GM21515 (cell line): ENCODE measurements around the gene SLC7A6OS.
A peak's percentile ranks its signal among the peaks of the same experiment; 100 is the strongest.

Experiments used
- ATAC-seq: cut with Tn5 transposase; IDR thresholded peaks from one replicate; pipeline ENCODE4 v1.9.1; 2021; ENCODE audit not compliant: unreplicated experiment

The SLC7A6OS gene

DNA sequence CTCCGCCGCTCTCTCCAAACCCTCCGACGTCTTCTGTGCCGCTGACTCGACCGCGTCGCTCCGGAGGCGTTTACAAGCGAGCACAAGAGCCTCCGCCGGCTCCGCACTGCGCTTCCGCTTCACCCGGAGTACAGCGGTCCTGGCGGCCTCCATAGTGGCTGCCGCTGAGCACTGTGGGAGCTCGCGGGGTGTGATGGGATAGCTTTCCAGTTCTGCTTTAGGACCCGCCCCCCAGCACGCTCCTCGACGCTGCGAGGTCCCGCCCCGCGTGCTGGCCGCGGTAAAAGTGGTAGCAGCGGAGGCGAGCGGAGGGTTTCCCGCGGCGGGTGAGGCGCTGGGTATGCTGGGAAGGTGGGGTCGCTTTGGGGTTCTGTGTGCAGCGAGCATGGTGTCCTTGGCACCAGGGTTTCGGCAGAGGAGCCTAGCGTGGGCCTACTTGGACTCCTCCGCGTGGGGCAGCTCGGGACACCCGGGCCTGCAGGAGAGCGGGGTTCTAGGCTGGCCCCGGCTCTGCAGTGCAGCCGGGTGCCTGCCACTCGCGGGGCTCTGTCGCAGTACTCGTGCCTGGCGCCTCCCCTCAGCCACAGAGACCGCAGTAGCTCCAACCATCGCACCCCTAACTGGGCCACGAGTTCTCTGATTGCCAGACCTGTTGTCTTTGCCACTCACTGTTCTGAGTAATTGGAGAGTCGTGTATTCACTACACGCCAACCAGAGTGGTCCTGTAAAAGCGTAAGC lies at the start of gene SLC7A6OS, which contains the start of gene PRMT7:
Gene SLC7A6OS, minus strand, starts transcription at position 173 of the 738 bp plus-strand sequence. Its CDS starts 20 bp downstream, at position 153.
Gene PRMT7, plus strand, starts transcription at position 246 of the 738 bp plus-strand sequence. CDS start 4,961 bp downstream, outside the sequence.
- peak; percentile 95 for ATAC-seq

DNA sequence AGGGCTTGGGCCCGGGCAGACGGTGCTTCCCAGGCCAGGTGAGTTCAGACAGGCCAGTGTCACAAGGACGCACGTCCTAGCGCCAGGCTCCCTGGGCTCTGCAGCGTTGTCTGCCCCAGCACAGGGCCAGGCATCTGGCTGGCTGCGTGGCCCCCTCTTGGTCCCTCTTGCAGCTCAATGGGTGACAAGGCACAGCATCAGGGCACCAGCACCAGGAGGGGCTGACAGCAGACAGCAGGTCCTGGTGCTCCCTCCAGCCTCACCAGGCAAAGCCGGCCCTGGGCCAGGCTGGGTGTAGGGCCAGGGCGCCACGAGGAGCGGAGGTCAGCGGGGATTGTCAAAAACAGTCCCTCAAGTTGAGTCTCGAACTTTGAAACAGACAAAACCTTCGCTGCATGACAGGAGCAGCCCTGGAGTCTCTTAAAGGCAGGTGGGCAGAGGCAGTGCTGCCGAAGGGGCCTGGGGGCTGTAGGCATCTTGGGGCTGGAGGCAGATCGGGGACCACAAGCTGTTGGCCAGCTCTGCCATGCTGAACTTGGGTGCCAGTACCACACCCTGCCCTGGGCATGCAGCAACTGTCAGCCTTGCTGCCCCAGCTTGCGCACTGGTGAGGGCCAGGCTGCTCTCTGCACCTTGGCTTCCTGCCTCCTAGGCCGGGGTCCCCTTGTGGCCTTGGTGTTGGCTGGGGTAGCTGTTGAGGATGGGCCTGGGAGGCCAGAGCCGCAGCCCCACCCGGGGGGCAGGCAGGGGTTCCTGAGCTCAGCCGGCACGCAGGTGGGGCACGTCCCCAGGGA lies 48.8 kb upstream of the SLC7A6OS start:
- ATAC-seq, result no peak

DNA sequence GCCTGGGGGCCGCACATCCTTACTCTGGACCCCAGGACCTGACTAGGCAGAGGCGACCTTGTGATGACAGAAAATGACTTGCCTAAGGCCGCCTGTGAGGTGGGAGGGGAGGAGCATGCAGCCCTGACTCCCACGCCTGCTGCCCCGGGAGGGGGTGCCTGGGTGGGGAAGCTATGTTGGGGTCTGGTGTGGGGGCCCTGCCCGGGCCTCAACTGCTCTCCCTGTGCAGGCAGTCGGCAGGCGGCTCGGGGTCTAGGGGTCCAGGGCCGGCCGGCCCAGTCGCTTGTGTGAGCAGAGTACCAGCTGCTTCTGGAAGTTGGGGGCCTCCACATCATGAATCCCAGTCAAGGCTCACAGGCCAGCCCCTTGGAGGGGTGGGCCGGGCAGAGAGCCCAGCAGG lies 48.2 kb upstream of the SLC7A6OS start:
- no peak for ATAC-seq

DNA sequence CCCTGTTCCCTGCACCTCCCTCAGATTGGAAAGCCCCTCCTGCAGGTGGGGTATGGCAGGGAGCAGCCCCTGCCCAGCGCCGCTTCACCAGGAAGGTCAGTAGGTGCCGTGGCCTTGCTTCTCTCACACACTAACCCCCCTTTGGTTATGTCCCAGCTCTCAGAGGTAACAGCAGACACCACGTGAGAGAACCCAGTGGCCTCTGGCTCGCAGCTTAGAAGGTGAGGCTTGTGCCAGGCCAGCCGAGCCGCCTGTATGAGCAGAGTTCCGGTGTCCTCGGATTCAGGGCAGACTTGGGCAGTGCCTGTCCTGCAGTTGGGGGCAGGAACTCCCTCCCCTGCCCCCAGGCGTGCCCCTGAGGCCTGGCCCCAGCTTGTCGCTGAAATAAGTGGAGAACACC lies 47.2 kb upstream of the SLC7A6OS start:
- no peak for ATAC-seq

DNA sequence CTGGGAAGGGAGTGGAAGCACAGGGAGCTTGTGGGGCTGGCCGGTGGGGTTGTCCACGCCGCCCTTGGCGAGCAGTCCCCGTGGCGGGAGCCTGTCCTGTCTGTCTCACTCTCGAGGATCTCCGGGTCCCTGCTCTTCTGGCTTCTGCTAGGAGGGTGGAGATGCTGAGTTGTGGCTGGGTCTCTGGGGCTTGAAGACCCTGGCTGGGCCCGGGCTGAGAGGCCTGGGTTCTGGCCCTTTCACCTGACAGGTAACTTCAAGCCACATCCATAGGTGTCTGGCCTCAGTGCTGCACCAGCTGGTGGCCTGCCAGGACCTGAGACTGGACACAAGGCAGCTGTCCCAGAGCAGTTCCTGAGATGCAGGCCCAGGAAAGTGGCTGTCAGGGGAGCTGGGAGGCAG lies 46.8 kb upstream of the SLC7A6OS start:
- ATAC-seq, result no peak

DNA sequence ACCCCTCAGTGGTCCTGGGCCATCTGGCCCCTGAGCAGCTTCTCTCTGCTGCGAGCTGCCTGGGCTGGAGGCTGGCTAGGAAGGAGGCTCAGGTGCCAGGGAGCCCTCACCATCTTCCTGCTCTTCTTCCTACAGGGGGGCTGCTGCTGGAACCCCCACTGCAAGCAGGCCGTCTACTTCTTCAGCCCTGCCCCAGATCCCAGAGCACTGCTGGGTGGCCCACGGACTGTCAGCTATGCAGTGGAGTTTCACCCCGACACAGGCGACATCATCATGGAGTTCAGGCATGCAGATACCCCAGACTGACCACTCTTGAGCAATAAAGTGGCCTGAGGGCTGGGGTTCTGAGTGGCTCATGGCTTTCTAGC lies 46.2 kb upstream of the SLC7A6OS start:
- no peak for ATAC-seq

DNA sequence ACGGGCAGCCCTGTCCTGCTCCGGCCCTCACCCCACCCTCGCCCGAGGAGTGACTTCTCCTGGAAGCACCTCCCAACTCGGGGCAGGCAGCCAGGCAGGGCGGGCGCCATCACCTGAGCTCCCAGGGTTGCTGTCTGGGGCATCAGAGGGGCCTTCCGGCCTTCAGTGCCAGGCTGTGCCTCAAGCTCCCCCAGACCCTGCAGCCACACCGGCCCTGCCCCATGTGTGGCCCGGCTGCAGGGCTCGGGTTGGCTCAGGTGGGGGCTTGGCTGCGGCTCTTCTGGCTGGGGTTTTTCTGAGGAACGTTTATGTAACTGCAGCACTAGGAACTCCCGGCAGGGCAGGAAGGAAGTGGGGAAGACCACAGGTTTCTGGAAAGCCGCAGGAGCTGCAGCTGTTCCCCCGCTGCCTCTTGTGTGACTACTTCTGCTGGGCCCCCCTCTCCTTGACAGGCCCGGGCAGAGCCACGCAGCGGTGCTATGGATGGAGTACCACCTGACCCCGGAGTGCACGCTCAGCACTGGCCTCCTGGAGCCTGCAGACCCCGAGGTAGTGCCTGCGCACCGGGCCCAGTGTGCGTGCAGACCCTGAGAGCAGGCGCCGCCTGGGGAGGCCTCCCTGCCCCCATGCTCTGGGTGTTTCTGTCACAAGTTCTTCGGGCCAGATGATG lies 45.6 kb upstream of the SLC7A6OS start:
- peak; percentile 81 for ATAC-seq

DNA sequence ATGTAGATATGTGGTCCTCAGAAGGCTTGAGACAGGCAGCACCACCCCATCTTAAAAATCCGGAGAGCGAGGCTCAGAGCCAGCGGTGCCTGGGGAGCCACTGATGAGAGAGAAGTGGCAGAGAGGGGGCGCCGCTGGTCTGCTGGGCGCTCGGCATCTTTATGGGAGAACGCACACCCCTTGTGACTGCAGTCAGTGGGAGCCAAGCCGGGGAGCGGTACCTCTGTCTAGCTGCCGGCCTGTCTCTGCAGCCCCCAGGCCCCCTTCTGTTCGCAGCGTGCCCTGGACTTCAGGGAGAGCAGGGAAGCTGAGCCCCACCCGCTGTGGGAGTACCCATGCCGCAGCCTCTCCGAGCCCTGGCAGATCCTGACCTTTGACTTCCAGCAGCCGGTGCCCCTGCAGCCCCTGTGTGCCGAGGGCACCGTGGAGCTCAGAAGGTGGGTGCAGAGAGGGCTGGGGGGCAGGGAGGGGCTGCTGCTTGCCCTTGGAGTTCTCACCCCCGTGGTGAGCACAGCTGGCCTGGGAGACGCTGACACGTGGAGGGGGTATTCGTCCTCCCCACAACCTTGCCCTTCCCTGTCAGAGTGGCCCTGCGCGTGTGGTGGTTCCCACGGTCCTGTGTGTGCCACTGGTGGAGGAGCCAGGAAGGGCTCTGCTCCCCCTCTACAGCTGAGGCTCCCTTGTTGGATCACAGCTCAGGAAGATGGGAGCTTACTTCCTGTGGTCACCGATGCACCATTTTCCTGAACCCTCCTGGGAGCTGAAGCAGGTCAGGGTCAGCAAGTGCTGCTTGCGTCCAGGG lies 44.9 kb upstream of the SLC7A6OS start:
- no peak for ATAC-seq

DNA sequence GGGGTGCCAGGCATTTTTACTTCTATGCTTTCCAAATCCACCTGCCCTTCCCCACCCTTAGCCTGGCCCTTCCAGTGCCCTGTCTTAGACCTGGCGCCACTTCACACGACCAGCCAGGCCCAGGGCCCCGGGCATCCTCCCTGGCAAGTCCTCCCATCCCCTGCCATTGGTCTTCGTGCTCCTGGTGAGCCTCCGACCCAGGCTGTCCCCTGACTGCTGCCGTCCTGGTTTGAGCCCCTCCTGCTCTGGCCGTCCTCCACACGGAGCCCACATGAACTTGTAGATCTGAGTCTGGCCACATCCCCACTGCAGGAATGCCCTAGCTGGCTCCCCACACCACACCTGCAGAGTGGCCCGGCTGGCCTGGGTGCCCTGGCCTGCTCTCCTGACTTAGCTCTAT lies 44.1 kb upstream of the SLC7A6OS start:
- ATAC-seq, result no peak

DNA sequence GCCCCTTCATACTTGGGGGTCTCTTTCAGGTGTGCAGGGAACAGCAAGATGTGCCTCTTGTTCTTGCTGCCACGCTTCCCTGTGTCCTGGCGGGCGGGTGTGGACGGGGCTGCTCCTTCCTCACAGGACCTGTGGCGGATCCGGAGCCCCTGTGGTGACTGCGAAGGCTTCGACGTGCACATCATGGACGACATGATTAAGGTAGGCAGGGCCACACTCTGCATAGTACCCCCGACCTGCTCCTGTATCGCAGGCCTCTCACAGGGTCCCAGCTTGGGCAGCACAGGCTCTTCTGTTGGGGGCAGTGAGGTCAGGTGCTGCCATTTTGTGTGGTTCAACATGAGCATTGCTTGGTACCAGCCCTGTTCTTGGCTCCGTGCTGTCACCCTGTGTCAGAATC lies 42.6 kb upstream of the SLC7A6OS start:
- ATAC-seq, result no peak

DNA sequence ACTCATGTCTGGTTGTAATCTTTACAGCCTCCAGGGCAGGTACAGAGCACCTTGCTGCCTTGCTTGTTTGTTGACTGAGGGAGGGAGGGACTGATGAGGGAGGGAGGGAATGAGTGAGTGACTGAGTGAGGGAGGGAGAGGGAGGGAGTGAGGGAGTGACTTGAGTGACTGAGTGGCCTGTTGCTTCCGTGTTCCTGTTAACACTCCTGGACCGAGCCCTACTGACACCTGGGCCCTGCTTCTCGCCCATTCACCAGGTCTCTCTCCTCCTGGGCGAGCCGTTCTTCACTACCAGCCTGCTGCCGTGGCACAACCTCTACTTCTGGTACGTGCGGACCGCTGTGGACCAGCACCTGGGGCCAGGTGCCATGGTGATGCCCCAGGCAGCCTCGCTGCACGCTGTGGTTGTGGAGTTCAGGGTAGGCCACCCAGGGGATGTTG lies 41.3 kb upstream of the SLC7A6OS start:
- no peak for ATAC-seq

DNA sequence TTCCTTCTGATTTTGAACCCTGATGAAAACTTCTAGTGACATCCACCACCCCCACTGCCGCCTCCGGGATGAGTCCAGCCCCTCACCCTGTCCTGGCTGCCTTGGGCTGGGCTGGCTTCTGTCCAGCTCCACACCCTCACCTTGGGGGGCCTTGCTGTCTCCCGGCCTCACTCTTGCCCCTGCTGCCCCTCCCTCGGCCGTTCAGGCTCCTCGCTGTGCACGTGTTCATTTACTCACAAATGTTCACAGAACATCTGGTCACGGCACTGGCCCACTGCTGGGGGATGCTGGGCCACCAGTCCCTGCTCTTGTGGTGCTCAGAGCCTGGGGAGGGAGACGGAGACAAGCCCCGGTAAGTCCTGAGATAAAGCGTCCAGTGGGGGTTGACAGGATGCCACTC lies 40.7 kb upstream of the SLC7A6OS start:
- no peak for ATAC-seq

DNA sequence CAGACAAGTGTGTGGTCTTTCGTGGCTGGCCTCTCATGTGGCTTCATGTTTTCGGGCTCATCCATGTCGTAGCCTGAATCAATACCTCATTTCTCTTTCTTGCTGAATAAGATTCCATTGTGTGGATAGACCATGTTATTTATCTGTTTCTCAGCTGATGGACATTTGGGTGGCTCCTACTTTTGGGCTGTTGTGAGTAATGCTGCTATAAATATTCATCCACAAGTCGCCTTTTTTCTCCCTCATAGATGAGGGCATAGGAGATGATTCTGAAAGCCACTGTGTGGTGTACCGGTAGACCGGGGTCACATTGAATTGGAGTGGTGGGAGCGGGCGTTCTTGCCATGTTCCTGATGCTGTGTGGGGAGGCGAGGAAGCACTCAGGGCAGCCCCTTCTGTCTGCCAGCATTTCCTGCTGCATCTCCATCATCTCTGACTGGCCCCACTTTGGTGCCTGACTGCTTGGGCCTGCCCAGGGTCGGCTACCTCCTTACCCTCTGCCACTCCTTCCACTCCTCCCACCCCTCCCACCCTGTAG lies 40.1 kb upstream of the SLC7A6OS start:
- no peak for ATAC-seq

DNA sequence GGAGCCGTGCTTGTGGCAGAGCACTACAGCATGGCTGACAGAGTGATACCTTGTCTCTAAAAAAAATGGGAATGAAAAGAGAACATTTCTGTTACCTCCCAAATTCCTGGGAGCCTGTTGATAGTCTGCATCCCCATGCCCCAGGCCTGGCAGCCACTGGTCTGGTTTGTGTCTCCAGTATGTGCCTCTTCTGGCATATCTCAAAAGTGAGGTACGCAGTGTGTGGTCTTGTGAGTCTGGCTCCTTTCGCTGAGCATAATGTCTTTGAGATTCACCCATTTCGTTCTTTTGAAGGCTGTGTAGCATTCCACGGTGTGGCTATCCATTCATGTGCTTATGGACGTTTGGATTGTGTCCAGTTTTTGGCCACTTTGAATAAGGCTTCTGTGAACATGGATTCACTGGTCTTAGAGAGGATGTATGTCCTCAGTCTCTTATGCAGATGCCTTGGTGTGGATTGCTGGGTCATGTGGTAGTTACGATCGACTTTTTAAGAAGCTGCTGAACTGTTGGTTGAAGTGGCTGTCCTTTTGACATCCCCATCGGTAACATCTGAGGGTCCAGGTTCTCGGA lies 39.2 kb upstream of the SLC7A6OS start:
- no peak for ATAC-seq

DNA sequence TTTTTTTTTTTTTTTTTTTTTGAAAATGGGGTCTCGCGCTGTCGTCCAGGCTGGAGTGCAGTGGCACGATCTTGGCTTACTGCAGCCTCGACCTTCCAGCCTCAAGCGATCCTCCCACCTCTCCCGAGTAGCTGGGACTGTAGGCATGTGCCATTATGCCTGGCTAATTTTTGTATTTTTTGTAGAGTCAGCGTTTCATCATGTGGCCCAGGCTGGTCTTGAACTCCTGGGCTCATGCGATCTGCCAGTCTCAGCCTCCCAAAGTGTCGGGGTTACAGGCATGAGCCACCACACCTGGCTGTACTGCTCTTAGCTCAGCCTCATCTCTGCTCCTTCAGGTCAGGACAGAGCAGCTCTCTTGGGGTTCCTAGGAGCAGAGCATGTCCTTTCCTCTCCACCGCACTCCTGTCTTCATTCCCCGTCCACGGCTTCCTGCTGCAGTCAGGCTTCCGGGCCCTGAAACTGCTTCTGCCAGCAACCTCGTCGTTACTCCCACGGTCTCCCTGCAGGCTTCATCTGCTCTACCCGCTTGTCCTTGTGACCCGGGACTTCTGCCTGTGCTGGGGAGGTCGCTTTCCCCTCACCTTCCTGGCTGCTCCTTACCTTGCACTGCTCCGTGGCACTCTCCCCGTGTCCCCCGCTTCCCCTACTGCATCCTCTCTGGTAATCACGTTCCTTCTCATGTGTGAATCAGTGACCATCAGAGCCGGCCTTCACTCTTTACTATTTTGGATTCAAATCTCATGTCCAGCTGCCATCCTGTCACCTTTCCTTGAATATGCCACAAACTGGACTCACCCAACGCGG lies 38.1 kb upstream of the SLC7A6OS start:
- no peak for ATAC-seq

DNA sequence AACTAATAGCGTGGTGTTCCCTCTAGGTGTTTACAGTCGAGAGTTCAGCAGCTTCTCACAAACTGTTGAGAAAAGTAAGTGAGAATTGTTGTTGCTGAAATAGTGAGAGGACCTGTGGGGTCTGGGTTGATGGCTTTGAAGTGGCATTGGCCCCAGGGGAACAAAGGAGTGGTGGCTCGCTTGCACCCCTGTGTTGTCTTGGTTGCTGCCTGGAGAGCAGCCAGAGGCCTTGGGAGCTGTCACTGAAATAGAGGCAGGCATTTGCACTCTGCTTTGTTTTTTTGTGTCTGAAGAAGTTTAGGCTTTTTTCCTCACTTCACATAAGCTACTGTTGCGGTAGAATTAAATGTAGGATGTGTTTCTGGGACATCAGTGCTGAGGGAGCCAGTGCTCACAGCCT lies 36.9 kb upstream of the SLC7A6OS start:
- ATAC-seq, result no peak

DNA sequence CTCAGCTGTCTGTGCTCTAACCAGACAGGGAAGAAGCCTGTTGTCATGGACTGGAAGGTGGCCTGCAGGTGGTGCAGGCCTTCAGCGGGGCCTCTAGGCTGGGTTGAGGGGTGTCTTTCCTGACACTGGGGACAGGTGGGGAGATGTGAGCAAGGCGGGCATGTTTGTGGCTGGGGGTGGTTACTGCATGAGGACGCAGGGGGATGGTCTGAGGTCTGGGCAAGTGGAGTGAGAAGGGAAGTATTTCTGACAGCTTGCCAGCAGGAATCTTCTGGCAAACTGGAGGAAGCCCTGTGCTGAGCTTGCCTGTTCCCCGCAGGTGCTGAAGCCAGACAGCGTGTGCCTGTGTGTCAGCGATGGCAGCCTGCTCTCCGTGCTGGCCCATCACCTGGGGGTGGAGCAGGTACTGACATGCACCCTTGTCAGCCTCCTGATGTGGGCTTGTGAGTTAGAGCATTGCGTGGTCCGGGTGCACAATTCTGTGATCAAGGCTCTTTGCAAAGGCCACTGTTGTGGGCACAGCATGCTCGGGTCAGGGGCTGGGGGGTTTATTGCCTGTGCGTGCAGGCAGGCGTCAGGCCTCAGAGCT lies 36.2 kb upstream of the SLC7A6OS start:
- no peak for ATAC-seq

DNA sequence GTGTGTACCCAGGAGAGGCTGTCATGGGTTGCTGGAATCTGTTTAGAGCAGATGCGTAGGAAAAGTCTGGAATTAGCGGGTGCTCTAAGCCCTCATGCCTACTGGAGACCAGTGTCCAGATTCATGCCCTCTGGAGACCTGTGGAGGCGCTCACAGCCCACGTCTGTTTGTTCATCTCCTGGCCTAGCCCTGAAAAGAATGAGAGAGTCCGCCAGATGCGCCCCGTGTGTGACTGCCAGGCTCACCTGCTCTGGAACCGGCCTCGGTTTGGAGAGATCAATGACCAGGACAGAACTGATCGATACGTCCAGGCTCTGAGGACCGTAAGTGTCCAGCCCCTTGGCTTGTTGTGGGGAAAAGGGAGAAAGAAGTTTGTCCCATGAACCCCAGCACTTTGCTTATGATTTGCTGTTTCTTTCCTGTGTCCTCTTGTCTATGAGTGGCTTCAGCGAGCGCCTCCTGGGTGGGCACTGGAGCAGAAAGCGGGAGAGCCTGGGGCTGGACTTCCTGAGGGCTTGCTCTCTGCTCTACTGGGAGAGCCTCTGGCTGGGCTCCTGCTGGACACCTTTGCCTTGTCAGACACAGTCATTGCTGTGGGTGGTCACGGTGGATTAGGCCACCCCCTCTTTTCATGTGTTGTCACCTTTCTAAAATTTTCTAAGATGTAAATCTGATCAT lies 35.4 kb upstream of the SLC7A6OS start:
- no peak for ATAC-seq
